GM21515 (cell line): ENCODE results near the gene P3H2.

Experiments
- ATAC-seq: cut with Tn5 transposase; IDR thresholded peaks from one replicate; pipeline ENCODE4 v1.9.1; 2021; ENCODE audit not compliant: unreplicated experiment

Gene P3H2

GRCh38 chr3:190058521-190059241 lies 62.0 kb downstream of the P3H2 start:
- ATAC-seq: no peak

GRCh38 chr3:190056742-190057141 lies 64.0 kb downstream of the P3H2 start:
- ATAC-seq: no peak

GRCh38 chr3:190055773-190056172 lies 64.9 kb downstream of the P3H2 start:
- ATAC-seq: no peak

GRCh38 chr3:190053919-190054672 lies 66.6 kb downstream of the P3H2 start:
- no peak for ATAC-seq

- no peak for ATAC-seq
Measured at GRCh38 chr3:190051641-190052040, 69.1 kb downstream of the P3H2 start.

- no peak for ATAC-seq
Measured at GRCh38 chr3:190048932-190049441, 71.7 kb downstream of the P3H2 start.

- no peak for ATAC-seq
Measured at GRCh38 chr3:190044974-190045373, 75.7 kb downstream of the P3H2 start.

- no peak for ATAC-seq
Measured at GRCh38 chr3:190044142-190044541, 76.6 kb downstream of the P3H2 start.

GRCh38 chr3:190043741-190044140 lies 77.0 kb downstream of the P3H2 start:
- ATAC-seq: no peak

- no peak for ATAC-seq
Measured at GRCh38 chr3:190042558-190042957, 78.1 kb downstream of the P3H2 start.

GRCh38 chr3:190041333-190042041 lies 79.2 kb downstream of the P3H2 start:
- ATAC-seq: peak; percentile 81

- ATAC-seq: no peak
Measured at GRCh38 chr3:190040145-190040544, 80.6 kb downstream of the P3H2 start.

GRCh38 chr3:190038050-190038933 lies 82.4 kb downstream of the P3H2 start:
- ATAC-seq: no peak

GRCh38 chr3:190036631-190037030 lies 84.1 kb downstream of the P3H2 start:
- ATAC-seq: no peak

GRCh38 chr3:190034446-190034845 lies 86.3 kb downstream of the P3H2 start:
- no peak for ATAC-seq

GRCh38 chr3:190032923-190033322 lies 87.8 kb downstream of the P3H2 start:
- no peak for ATAC-seq

- no peak for ATAC-seq
Measured at GRCh38 chr3:190031887-190032752, 88.6 kb downstream of the P3H2 start.

- ATAC-seq: no peak
Measured at GRCh38 chr3:190027116-190027515, 93.6 kb downstream of the P3H2 start.

- ATAC-seq: no peak
Measured at GRCh38 chr3:190026154-190026553, 94.5 kb downstream of the P3H2 start.

- no peak for ATAC-seq
Measured at GRCh38 chr3:190024912-190025311, 95.8 kb downstream of the P3H2 start.
